H7 (cell line): ENCODE measurements around the gene SUGCT. TPM values are rescaled to one million over a fixed set of nuclear protein-coding genes. Genes with fewer than 3 reads are reported as not detected.

Experiments
- DNase-seq: peaks from one replicate; pipeline ENCODE4 v3.0.0; 2012
- H3K27me3 ChIP-seq: 2 replicates; pipeline ENCODE4 v1.6.0; 2011; ENCODE audit warnings: mild to moderate bottlenecking, low read length; ENCODE audit not compliant: control insufficient read depth, insufficient read depth
- H3K36me3 ChIP-seq: replicated peaks from 2 replicates; pipeline ENCODE4 v1.5.1; 2011; ENCODE audit warnings: low read length; ENCODE audit not compliant: control insufficient read depth, insufficient read depth
- H3K4me3 ChIP-seq: 2 replicates; pipeline ENCODE4 v1.5.1; 2011; ENCODE audit warnings: low read depth, mild to moderate bottlenecking, control low read depth, low read length, moderate library complexity; ENCODE audit not compliant: insufficient read depth
- total RNA-seq: library from RNA; depleted of rRNA; stranded (reverse); fragments of >200 nt; shearing (Covaris generic); gene quantifications from 2 replicates; pipeline ENCODE4 v1.2.3, GENCODE V29; 2014

SUGCT gene
- total RNA-seq, 1 experiment from 2014 or later, result 4.3 TPM

DNA sequence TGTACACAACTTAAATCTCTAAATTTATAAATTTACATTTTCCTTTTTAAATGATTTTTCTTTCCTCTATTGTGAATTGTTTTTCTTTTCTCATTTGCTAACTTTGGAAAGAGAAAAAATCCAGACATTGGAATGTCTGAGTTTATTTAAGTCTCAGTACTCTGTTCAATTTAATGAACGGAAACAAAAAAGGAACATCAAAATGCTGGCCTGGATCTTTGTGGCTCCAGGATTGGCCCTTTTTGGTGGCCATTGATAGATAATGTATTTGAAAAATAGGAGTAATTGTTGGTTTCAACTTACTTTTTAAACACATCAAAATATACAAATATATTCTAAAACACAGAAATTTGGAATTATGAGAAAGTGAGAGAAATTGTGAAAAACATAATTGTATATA lies 336.0 kb downstream of the SUGCT start:
- DNase-seq, result no peak
- Histone ChIP-seq H3K36me3 (no peaks in the 10 kb centered on the region), H3K4me3 (no peak overlapping the region), H3K27me3 (no peaks in the 10 kb centered on the region)

DNA sequence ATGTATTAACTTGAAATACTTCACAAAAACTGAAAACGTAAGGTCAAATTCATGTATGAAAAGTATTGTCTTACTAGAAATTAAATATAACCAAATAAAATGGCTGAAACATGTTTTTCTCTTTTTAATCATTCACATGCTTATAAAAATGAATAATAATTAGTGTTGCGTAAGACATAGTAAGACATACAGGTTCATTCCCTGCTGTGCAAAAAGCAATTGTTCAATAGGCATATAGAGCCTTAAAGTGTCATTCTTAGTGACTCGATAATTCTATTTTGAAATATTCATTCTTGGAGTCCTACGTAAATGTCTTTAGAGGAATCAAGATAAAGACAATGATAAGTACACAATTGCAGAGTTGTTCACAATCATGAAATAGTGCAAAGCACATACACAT lies 337.1 kb downstream of the SUGCT start:
- no peak overlapping the region for H3K4me3 ChIP-seq
- H3K36me3 ChIP-seq, result no peaks in the 10 kb centered on the region
- no peak for DNase-seq
- no peaks in the 10 kb centered on the region for H3K27me3 ChIP-seq

DNA sequence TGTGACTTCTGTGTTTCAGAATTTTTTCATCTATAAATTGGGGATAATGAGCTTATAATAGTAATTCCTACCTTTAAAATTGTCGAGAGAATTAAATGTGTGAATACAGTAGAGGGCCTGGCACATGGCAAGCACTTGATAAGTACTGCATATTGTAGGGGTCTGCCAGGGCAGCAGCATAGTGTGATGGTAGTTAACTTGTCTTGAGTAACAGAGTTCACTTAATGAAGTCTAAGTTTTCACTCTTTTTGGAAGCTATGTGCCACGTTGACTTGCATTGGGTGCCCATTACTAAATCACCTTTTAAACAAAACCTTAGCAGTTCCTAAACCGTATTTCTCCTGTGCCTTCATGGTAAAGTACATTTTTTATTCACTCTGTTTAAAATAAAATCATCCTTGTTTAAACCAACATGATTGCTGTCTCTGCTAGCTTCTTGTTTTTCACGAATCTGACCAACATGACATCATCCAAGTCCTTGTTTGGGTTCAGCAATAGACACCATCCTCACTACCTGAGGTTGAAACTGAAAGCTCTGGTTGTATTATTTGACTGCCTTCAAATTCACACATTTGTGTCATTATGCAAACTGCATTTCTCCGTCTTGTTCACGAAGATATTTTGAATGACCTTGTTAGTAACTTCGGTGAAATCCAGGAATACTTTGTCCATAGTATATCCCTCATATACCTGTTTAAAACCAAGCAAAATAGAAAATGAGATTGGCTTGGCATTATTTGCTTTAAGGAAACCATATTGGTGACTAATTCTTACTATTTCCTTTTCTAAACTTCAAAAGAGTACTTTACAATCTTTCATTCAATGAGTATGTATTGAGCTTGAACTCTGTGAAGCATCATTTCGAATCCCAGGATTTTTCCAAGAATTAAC lies 340.2 kb downstream of the SUGCT start:
- DNase-seq, result no peak
- Histone ChIP-seq H3K4me3 (no peak overlapping the region), H3K36me3 (no peaks in the 10 kb centered on the region), H3K27me3 (no peaks in the 10 kb centered on the region)

DNA sequence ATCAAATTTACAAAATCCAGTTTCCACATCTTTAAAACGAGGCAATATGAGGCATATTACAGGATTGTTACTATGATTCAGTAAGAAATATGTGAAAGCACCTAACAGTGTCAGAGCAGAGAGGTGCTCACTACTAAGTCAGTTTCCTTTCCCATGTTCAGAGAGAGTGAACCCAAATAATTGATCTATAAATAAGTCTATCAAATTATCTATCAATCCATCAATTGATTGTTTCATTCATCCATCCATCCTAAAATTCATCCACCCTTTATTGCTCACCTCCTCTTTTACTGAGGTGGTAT lies 340.8 kb downstream of the SUGCT start:
- DNase-seq, result no peak
- Histone ChIP-seq H3K4me3 (no peak overlapping the region), H3K27me3 (no peaks in the 10 kb centered on the region), H3K36me3 (no peaks in the 10 kb centered on the region)

DNA sequence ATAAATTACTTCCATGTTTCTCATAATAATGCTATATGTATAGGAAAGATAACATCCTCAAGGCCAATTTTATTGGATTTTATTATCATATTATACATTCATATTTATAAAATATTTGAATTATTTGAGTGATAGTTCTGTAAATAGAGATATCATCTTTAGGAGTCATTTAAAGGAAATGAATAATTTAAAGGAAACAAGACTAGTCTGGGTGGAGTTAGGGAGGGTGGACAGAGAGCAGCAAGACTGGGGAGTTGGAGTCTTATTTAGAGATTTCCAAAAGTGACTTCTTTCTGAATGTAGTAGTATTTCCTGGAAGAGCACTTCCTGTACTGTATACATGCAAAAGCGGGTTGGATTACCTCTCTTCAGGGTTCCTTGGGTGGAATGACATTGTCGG lies 342.3 kb downstream of the SUGCT start:
- Histone ChIP-seq H3K4me3 (no peak overlapping the region), H3K36me3 (no peaks in the 10 kb centered on the region), H3K27me3 (no peaks in the 10 kb centered on the region)
- no peak for DNase-seq

DNA sequence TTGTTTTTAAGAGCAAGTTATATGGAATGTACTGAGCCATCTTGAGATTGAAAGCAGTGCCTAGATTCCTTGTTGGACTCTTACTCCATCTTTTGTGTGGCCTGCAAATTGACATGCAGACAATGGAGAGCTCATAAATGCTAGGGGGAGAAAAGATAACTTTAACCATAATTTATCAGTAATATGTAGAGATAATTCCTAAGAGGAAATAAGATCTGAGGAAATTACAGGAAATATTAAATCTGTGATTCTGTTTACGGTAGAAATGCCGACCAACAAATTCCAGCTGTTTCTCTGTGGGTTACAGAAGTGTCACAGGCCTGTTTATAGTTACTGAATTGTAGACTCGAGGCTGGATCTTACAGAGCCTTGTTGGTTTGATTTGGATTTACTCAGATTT lies 348.0 kb downstream of the SUGCT start:
- no peaks in the 10 kb centered on the region for H3K27me3 ChIP-seq
- H3K36me3 ChIP-seq, result no peaks in the 10 kb centered on the region
- no peak for DNase-seq
- no peak overlapping the region for H3K4me3 ChIP-seq

DNA sequence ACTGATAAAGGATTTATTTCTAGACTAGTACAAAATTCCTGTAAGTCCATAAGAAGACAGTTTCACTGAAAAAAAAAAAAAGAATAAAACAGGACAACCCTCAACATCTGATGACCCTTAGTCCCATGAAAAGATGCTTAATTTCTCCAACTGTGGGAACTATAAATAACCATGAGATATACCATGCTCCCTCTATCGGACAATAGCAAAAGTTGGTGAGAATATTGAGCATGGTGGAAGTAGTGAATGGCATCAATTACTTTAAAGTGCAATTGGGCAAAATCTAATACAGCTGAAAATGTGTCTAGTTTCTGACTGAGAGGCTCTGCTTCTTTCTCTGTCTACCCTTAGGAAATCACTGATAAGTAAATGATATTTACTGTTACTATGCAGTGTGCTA lies 348.8 kb downstream of the SUGCT start:
- Histone ChIP-seq H3K4me3 (no peak overlapping the region), H3K27me3 (no peaks in the 10 kb centered on the region), H3K36me3 (no peaks in the 10 kb centered on the region)
- DNase-seq, result no peak

DNA sequence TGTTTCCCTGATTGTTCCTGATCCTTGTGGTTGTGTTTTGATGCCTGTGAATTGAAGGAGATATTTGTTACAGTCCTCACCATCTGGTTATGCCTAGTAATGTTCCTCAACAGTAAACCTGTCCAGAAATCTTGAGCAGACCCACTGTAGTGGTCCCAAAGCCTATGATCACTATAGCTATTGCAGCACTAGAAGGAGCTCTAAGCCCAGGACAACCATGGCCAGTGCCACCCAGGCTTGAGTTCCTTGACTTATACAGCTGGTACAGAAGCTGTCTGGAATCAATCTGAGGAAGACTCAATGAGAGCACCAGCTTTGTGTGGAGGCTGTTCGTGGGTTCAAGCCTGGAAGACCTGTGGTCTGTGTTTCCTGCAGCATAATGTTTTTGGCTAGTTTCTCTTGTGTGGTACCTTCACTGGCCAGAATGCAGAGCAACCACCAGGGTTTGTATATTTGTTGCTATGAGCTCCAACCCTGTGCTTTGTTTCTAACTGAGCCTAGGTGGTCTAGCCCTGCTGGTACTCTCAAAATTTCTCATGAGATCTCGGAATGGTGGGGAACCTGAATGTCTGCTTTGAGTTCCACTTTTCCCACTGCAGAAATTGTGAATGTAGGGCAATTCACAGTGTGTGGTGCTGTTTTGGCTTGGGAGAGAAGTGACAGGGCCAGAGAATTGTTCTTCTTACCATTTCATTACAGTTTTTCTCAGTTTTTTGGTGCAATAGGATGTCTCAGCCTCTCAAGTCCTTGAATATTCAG lies 355.2 kb downstream of the SUGCT start:
- H3K36me3 ChIP-seq, result no peaks in the 10 kb centered on the region
- DNase-seq, result no peak
- H3K27me3 ChIP-seq, result no peaks in the 10 kb centered on the region
- no peak overlapping the region for H3K4me3 ChIP-seq

DNA sequence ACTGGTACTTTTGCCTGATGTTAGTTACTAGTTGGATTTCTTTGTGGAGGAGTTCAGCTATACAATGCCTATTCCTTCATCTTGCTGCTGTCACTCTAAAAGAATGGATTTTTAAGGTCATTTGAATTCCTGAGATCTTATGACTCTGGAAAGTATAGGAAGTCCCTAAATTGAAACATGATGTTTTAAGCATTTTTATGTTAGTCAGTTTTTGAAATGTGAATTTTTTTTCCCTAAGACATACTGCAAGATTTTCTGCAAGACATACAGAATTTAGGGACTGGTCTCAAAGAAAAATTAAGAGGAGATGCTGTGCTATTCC lies 355.8 kb downstream of the SUGCT start:
- Histone ChIP-seq H3K27me3 (no peaks in the 10 kb centered on the region), H3K4me3 (no peak overlapping the region), H3K36me3 (no peaks in the 10 kb centered on the region)
- no peak for DNase-seq

DNA sequence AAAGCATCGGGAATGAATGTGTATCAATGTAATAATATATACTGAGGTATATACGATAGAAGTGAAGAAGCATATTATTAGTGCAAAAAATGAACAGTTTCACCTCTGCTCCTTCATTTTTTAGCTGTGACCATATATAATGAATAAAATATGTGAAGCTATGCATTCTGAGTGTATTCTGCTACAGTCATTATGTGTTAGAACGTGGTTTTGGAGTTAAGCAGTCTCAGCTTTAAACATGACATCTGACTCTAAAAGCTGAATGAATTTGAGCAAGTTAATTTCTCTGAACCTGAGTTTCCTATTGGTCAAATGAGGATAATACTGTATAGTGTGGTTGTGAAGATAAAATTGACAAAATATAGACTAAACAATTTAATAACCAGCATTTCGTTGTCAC lies 358.1 kb downstream of the SUGCT start:
- Histone ChIP-seq H3K36me3 (no peaks in the 10 kb centered on the region), H3K4me3 (no peak overlapping the region), H3K27me3 (no peaks in the 10 kb centered on the region)
- DNase-seq, result no peak

DNA sequence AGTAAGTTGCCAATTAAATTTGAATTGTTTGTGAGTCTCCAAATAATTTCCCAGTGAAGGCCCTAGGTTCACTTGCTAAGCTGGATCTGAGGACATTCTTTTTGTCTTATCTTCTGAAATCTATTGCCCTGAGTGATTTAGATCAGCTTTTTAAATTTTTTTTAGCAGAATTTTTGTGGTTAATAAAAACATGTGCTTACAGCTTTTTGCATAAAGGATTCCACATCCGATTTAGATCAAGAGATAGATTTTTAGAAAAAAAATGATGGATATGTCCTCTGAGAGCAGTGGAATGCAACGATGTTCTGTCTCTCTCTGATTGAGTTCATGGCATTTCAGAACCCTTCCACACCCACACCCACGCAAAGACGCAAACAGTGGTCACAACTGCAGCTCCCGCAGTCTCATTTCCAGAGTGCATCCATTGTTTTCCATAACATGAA lies 358.8 kb downstream of the SUGCT start:
- H3K27me3 ChIP-seq, result no peaks in the 10 kb centered on the region
- H3K4me3 ChIP-seq, result no peak overlapping the region
- H3K36me3 ChIP-seq, result no peaks in the 10 kb centered on the region
- no peak for DNase-seq

DNA sequence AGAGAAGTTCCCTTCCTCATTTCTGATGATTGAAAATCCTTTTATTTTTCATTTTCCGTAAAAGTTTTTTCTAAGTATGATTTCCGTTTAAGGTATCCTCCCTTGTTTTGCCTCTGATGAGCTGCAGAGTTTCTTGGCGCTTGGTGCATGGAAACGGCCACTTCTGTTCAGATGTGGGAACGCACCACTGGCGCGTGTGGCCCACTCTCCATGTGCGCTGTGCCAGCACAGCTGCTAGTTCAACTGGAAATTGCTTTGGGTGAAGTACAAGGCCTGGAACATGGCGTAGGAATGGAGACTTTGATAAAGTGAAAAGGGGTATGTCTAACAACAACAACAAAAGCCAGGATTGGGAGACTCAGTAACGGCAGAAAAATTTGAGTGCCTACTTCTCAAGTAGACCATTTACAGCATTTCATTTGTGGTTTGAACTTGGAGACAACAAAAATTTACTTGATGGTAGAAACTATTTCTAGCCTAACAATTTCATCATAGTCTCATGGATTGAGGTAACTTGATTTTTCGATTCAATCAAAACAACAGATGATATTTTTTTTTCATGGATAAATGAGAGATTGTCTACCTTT lies 364.2 kb downstream of the SUGCT start:
- no peak overlapping the region for H3K4me3 ChIP-seq
- H3K36me3 ChIP-seq, result no peaks in the 10 kb centered on the region
- DNase-seq, result no peak
- H3K27me3 ChIP-seq, result no peaks in the 10 kb centered on the region

DNA sequence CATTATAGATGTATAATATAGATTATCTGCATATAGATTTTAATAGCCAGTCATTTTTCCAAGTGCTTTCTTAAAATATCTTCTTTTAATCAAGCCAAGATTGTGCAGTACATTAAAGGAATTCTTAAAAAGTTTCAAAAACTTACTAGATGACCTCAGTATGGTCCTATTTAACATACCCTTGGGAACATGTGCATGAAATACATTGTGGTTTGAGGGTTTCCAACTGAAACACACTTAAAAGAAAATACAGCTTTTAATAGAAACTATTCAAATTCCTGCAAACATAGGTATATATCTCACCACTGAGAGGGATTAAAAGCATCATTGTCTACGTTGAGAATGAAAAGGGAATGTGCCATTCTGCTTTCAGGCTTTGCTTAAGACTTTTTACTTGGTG lies 364.9 kb downstream of the SUGCT start:
- Histone ChIP-seq H3K27me3 (no peaks in the 10 kb centered on the region), H3K4me3 (no peak overlapping the region), H3K36me3 (no peaks in the 10 kb centered on the region)
- DNase-seq, result no peak

DNA sequence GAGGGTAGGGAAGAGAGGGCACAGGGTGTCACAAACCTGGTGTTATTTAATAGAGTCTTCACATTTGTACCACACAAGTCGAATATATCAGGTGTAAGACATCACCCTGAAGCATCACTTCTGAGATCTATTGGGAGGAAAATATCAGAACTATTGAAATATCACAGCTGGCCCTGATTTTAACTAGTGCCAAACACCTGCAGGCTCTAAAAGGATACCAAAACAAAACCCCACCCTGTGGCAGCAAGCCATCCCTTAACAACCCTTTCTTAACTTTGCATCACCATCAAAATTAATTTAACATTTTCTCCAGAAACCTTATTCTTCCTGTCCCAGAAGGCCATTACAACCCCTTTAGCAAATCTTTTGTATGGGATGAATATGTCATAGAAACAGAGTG lies 365.4 kb downstream of the SUGCT start:
- no peak for DNase-seq
- no peaks in the 10 kb centered on the region for H3K27me3 ChIP-seq
- H3K4me3 ChIP-seq, result no peak overlapping the region
- H3K36me3 ChIP-seq, result no peaks in the 10 kb centered on the region

DNA sequence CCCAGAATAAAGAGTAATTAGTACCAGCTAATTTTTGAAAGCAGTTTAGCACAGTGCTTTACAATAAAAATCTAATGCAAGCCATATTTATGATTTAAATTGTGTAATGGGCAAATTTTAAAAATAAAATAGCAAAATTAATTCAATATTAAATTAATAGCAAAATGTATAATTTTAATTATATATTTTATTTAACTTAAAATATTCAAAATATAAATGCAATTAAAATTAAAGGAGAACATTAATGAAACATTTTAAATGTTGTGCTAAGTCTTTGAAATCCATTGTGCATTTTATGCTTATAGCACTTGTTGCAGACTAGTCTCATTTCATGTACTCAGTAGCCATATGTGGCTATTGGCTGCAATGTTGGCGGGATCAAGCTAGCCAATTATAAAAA lies 367.6 kb downstream of the SUGCT start:
- no peak overlapping the region for H3K4me3 ChIP-seq
- no peaks in the 10 kb centered on the region for H3K27me3 ChIP-seq
- H3K36me3 ChIP-seq, result no peaks in the 10 kb centered on the region
- no peak for DNase-seq
